GM12875 (cell line): ENCODE results near the gene ITGA1.
A peak's percentile ranks its signal among the peaks of the same experiment; 100 is the strongest.

Experiments used
- H3K4me3 ChIP-seq: one replicate; pipeline ENCODE4 v1.5.1; 2011; ENCODE audit warnings: low read depth, low read length, control low read depth
- CTCF ChIP-seq: IDR thresholded peaks from 2 replicates; pipeline ENCODE4 v1.5.1; 2011; ENCODE audit warnings: low read depth, mild to moderate bottlenecking, control low read depth, inconsistent platforms, low read length, moderate library complexity, borderline replicate concordance; ENCODE audit not compliant: insufficient read depth

ITGA1 gene

GRCh38 chr5:52989781-52990527, 202.2 kb downstream of the ITGA1 start:
- TF ChIP-seq CTCF: no peak
- H3K4me3 ChIP-seq: peak overlapping the region; percentile 12

- H3K4me3 ChIP-seq: no peak overlapping the region
- no peak for TF ChIP-seq CTCF
These were observed 202.8 kb downstream of the ITGA1 start for GRCh38 chr5:52990528-52990925.

GRCh38 chr5:52993367-52993766, 205.7 kb downstream of the ITGA1 start:
- no peak for TF ChIP-seq CTCF
- no peak overlapping the region for H3K4me3 ChIP-seq

GRCh38 chr5:52994266-52994665, 206.6 kb downstream of the ITGA1 start:
- no peak for TF ChIP-seq CTCF

GRCh38 chr5:52995095-52995494, 207.4 kb downstream of the ITGA1 start:
- TF ChIP-seq CTCF: no peak
- H3K4me3 ChIP-seq: no peak overlapping the region

More at GRCh38 chr5:52994266-52994665, 206.6 kb downstream of the ITGA1 start:
- no peak overlapping the region for H3K4me3 ChIP-seq

- no peak for TF ChIP-seq CTCF
- H3K4me3 ChIP-seq: no peak overlapping the region
These were observed 208.2 kb downstream of the ITGA1 start for GRCh38 chr5:52995914-52996313.

GRCh38 chr5:52996979-52997378, 209.3 kb downstream of the ITGA1 start:
- H3K4me3 ChIP-seq: no peak overlapping the region

More at GRCh38 chr5:52996979-52997378, 209.3 kb downstream of the ITGA1 start:
- TF ChIP-seq CTCF: no peak
